ENCODE measurements around the gene DHRS12. TPM values are rescaled to one million over a fixed set of nuclear protein-coding genes. Genes with fewer than 3 reads are reported as not detected.
A peak's percentile ranks its signal among the peaks of the same experiment; 100 is the strongest.

Gene DHRS12
- total RNA-seq, 1 donor from 2014 or later, result 10.2 TPM

DNA sequence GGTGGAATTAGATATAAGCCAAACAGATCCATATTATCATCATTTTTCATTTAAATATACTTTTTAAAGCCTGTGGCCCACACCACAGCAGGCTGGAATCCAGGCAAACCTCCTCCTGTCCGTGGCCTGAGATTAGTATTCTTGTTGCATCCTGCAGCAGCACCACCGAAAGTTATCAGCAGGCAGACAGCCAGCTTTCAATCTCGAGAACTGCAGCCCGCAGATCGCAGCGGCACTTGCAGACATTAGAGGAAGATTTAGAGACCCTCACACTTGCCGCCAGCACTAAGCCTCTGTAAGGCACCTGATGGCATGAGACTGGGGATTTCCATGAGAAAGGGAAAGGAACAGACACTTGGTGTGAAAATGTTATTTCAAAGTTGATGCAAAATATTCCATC lies 7.4 kb downstream of the DHRS12 start:
- intact Hi-C loops (cut with DNase I), result no loop called here
- no peak for DNase-seq (ENCODE audit: missing footprints)
- ATAC-seq, result no peak

DNA sequence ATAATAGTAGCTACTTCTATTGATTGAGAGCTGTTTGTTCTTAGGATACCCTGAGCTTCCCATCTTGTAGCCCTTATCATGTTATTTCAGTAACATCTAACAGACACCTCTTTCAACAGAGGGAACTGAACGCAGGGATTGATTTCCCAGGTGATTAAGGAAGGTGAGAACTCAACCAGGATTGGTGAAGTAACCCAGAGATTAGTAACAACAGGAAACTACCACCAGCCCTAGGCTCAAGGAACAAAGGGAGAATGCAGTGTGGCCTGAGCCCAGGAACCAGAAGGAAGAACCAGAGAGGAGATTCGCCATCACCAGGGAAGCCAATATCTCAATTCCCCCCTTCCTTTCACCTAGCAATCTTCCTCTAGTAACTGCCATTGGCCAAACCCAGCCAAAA lies 8.5 kb downstream of the DHRS12 start:
- intact Hi-C loops (cut with DNase I), result no loop called here
- DNase-seq (ENCODE audit: missing footprints) (no peak), ATAC-seq (no peak)

DNA sequence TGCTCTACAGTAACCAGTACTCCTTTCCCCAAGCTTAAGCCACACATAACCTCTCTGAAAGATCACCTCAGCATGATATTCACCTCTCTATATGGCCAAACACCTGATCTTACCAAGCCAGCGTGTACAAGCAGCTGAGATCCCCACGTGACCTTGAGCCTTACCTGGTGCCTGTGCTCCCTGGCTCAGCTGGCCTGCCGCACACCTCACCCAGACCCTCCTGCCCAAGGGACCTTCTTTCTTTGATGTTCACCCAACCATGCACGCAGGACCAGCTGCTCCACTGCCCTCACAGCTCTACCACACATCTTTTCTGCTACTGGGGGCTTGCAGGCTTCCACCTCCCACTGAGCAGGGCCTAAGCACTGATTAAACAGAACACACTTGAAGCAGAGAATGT lies 9.0 kb downstream of the DHRS12 start:
- ATAC-seq (no peak), DNase-seq (ENCODE audit: missing footprints) (no peak)
- intact Hi-C loops (cut with DNase I), result no loop called here

DNA sequence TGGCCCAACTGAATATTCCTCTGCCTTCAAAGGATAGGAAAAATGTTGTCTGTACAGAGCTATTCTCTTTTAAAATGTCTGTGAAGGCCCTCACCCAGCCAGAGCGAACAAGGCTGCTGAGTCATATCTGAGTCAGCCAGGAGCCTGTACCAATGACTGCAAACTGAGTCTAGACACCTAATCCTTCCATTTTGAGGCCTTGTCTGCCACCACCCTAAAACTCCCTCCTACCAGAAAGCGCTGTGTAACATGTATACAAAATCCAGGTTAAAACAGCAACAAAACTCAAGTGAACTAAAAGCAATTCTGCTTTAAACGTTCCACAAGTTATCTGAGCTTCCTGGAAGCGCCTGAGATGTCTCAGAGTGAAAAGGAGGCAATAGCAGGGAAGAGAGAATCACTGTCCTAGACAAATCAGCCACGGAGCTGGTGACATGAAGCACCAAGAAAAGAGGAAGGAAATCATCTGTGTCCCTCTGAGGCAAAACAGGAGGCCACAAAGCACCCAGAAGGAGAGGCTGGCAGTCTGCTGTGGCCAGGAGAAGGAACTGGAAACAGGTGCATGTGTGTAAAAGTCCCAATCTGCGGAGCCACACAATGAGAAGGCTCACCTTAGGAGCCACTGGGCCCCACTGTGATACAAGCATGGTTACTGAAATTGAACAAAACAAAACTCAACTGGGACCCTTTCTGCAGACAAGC lies 10.2 kb downstream of the DHRS12 start:
- ATAC-seq, result peak; percentile 32

DNA sequence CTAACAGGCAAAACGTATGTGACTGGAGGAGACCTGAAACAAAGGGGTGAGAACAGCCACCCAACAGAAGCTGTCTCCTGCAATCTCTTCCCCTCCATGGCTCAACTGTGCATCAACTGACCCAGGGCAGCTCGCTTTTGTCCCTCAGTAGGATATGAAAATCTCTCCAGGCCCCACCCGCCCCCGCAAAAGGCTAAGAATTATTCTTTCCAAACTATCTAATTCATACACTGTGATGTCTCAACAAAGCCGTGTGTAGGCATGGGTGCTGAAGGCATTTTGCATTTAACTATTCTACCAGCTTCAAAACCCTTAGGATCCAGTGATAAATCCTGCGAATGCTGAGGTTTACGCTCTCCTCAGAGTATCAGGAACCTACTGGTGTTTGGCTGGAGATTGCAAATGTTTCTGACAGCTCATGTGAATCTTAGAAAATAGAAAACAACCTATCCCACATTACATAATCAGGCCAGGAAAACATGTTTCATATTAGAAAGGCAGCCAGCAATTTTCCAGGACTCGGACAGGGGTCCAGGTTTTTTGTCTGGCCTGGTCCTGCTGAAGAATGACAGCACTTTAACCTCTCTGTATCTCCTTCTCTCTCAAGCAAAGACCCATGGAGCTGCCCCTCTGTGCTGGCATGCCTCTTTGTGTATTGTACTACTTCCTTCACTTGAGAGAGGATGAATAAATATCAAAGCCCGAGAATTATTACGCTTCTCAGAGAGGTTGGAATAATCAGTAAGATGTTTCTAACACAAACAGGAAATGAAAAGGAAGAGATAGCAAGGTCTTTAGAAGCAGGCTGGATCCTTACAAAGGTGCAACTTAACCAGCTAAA lies 17.3 kb downstream of the DHRS12 start:
- DNase-seq (ENCODE audit: missing footprints) (no peak), ATAC-seq (peak; percentile 11)
- intact Hi-C loops (cut with DNase I), result no loop called here

More for the DNA sequence above, 10.2 kb downstream of the DHRS12 start:
- intact Hi-C loops (cut with DNase I), result no loop called here
- DNase-seq (ENCODE audit: missing footprints), result no peak

DNA sequence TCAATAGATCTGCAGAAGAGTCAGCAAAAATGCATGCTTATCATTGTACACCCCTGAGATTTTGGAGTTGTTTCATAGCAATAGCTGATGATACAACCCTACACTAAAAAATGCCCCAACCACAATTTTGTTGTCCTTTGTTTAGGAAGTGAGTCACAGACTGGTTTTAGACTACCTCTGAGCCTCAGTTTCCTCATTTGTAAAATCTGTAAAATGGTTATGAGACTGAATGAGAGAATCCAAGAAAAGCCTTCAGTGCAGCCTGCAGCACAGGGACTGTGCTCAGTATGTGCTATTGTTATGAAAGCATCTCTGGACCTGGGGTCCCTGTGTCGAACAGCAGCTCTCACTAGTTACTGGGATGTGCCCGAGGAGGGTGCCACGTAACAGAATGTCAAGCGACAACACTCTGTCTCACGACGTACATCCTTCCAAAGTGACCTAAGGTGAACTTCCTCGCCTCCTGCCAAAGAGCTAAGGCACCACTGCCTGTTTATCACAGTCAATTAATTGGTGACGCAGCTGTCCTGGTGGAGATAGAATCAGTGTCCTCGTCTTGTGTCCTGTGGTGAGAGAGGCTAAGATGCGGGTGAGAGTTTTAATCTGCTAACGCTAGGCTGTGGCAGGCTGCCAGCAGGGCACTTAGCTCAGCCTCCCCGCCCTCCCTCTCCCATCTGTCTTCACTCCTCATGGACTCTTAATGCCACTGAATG lies 18.1 kb downstream of the DHRS12 start:
- ATAC-seq (peak; percentile 81), DNase-seq (ENCODE audit: missing footprints) (peak; percentile 83)
- intact Hi-C loops (cut with DNase I), result no loop called here

DNA sequence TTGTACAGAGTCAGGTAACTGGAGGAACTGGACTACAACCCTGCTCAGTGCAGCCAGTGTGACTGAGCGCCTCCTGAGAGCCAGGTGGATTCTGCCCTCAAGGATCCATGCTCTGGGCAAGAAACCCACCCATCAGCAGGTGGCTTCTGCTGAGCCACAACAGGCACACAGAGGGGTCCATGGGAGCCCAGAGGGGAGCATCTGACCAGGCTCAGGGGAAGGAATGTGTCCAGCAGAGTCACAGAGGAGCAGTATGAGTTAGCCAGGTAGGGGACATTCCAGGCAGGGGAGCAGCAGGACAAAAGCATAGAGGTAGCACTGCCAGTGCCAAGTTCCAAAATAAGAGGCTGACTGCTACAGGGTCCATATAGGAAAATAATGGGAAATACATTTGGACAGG lies 19.9 kb downstream of the DHRS12 start:
- no peak for ATAC-seq
- intact Hi-C loops (cut with DNase I), result no loop called here
- no peak for DNase-seq (ENCODE audit: missing footprints)

DNA sequence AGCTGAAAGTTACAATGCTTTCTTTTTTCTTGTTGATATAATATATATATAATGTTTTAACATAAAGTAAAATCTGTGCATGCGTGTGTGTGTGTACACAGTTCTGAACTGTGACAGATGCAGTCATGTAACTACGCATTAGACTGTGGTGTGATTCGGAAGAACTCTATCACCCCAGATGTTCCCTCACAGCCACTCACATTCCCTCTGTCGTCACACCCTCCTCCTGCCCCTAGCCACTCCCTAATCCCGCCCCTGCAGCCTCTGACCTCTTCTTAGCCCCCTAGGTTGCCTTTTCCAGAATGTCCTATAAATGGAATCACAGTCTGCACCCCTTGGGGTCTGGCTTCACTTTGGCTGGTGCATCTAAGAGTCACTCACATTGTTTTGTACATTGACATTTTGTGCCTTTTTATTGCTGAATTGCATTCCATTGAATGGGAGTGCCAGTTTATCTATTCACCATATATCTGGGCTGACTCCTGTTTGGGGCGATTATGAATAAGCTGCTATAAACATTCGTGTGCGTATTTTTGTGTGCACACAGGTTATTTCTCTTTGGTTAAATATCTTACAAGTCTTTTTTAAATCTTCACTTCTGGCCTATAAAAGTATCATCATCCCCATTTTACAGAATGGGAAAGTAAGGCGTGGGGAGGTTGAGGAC lies 20.4 kb downstream of the DHRS12 start:
- ATAC-seq (no peak), DNase-seq (ENCODE audit: missing footprints) (no peak)
- intact Hi-C loops (cut with DNase I), result no loop called here

DNA sequence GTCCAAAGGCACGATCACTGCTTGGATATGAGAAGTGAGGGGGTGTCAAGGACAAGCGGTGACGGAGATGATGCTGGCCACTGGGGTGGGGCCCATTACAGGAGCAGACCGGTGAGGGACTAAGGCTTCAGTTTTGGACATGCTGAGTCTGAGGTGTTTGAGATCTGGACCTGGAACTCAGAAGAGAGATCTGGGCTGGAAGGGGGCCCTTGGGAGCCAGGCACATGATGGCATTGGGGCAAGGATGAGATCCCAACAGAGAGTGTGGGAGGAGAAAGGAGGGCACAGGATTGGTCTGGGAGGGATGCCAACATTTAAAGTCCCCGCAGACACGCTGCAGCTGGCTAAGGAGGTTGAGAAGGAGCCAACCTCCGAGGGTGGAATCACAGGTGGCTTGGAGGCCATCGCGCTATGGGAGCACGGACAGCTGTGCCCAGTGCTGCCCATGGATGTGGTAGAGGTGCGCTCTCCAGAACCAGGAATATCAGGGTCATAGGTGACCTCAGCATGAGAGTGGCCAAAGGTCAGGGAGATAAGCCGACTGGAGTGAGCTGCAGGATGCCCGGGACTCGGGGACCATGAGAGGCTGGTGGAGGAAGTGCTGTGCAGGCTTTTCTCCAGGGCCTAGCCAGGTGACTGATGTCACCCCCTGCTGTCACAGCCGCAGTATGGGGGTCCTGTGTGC lies 21.8 kb downstream of the DHRS12 start:
- intact Hi-C loops (cut with DNase I), result no loop called here
- DNase-seq (ENCODE audit: missing footprints) (no peak), ATAC-seq (no peak)

DNA sequence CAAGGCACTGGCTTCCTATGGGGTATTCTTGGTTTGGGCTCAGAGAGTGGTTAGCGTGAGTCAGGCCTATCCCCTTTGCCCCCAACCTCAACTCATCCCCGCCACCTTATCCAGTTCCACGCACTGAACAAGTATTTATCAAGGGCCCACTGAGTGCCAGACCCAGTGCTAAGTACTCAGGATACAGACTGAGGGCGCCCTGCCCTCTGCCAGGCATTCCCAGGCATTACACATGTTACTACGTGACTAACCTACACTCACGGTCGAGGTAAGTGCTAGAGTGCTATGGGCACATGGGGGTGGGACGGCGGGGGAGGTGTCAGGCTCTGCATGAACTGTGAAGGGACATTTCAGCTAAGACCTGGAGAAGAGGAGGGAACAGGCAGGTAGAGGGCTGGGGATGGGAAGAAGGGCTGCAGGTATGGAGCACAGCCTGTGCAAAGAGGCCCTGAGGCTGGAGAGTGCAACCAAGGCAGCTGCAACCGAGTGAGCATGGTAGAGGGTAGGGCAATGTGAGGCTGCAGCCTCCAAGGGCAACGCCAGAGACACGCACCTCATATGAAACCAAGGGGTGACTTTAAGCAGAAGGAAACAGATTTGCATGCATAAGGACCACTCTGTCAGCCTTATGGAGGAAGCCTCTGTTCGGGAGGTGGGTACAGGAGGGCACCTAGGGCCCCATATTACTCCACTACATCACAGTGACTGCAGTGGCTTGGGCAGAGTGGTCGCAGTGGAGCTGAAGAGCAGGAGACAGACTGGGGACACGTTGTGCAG lies 22.5 kb downstream of the DHRS12 start:
- intact Hi-C loops (cut with DNase I), result no loop called here
- no peak for DNase-seq (ENCODE audit: missing footprints)
- ATAC-seq, result no peak

DNA sequence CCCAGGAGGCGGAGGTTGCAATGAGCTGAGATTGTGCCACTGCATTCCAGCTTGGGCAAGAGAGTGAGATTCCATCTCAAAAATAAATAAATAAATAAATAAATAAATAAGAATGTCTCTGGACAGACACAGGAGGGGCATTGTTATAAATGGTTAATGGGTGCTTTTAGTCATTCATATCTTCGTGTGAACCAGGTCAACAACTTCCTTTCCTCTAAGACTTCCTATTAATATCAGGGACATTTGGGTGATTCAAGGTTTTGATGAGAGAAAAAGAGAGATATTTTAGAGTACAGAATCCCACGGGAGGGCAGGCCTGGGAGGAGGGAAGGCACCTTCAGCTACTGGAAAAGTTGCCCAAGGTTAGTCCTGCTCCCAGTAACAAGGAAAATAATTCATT lies 23.9 kb downstream of the DHRS12 start:
- DNase-seq (ENCODE audit: missing footprints), result no peak
- no peak for ATAC-seq
- intact Hi-C loops (cut with DNase I), result no loop called here

DNA sequence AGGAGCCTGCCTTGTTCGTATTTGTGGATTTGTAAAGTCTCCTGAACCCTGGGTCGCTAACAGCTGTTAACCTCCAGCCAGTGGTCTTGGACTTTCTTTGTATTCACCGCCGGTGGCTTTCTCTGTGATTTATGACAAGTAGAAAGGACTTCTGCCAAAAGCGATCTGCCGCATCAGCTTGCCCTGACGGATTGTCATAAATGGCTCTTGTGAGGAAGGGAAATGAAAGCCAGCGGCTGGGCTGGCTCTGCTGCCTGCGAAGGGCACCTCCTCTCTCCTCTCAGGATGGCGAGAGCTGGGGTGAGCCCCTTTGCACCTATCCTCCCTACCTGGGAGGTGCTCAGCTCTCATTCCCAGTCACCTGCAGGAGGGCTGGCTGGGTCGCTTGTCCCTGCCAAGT lies 25.6 kb downstream of the DHRS12 start:
- no peak for ATAC-seq
- no peak for DNase-seq (ENCODE audit: missing footprints)
- intact Hi-C loops (cut with DNase I), result no loop called here

DNA sequence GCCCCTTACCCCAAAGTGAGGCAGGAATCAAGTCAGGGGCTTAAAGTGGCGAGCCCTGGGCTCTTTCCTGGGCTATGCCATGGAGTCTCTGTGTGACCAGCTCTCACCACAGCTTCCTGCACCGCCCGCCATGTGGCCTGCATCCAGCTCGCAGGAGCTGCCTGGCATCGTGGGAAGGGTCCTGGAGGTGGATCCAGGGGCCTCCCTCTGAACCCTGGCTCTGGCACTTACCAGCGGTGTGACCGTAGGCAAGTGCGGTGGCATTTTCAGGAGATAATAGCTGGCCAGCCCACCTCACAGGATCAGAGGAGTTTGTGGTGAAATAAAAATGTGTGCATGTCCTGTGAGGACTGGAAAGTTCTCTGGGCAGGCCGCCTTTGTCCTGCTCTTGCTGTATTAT lies 26.0 kb downstream of the DHRS12 start:
- ATAC-seq, result no peak
- intact Hi-C loops (cut with DNase I), result no loop called here
- no peak for DNase-seq (ENCODE audit: missing footprints)

DNA sequence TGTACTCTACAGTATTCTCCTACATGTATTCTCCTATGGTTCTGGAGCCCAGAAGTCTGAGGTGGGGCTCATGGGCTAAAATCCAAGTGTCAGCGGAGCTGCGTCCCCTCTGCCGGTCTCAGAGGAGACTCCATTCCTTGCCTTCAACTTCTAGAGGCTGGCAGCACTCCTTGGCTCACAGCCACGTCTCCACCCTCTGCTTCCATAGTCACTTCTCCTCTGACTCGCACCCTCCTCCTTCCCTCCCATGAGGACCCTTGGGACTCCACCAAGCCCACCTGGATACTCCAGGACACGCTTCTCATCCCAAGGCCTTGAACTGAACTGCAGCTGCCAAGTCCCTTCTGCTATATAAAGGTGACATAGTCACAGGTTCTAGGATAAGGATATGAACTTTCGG lies 27.8 kb downstream of the DHRS12 start:
- intact Hi-C loops (cut with DNase I), result no loop called here
- DNase-seq (ENCODE audit: missing footprints) (no peak), ATAC-seq (no peak)

DNA sequence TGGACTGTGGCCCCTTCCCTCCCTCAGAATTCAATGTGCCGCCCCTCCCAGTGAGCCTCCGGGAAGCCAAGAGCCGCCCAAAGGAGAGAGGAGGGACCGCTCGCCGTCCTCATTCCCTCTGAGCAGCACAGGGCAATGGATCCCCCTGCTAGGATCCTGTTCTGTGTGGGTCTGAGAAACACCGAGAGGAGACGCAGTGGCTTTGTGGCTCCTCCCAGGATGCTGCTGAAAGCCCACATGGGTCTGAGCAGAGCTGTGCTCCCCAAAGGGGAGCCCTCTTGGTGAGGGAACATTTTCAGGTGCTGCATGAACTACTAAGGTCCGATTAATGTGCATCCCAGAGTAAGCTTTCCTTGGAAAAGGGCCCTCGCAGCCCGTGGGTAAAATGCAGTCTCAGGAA lies 30.4 kb downstream of the DHRS12 start:
- no peak for DNase-seq (ENCODE audit: missing footprints)
- no peak for ATAC-seq
- intact Hi-C loops (cut with DNase I), result no loop called here

DNA sequence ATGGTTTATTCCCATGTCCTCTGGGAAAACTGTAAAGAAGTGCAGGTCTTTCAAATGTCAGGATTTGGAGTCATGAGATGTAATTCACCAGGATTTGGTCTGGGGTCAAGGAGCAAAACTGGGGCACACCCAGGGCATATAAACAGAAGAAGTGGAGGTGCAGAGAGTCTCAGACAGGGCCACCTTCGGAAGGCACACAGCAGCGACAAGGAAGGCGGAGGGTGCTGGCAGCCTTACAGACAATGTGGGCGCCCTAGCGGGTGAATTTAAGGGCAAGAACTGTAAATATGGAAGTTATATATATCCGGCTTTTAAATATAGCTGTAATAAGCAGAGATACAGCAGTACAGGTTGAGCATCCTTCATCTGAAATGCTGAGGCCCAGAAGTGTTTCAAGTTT lies 31.2 kb downstream of the DHRS12 start:
- ATAC-seq, result no peak
- no peak for DNase-seq (ENCODE audit: missing footprints)
- intact Hi-C loops (cut with DNase I), result no loop called here

DNA sequence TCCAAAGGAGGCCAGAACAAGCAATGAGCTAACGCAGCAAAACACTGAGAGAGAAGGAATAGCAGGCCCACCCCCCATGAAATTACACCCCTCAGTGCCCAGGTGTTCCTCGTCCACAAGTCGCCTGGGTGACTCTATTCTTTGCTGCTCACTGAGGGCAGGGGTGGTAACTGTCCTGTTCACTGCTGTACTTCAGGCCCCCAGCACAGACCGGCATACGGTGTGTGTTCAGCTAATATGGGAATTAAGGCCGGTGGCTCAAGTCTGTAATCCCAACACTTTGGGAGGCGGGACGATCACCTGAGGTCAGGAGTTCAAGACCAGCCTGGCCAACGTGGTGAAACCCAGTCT lies 31.9 kb downstream of the DHRS12 start:
- DNase-seq (ENCODE audit: missing footprints) (no peak), ATAC-seq (no peak)
- intact Hi-C loops (cut with DNase I), result no loop called here

DNA sequence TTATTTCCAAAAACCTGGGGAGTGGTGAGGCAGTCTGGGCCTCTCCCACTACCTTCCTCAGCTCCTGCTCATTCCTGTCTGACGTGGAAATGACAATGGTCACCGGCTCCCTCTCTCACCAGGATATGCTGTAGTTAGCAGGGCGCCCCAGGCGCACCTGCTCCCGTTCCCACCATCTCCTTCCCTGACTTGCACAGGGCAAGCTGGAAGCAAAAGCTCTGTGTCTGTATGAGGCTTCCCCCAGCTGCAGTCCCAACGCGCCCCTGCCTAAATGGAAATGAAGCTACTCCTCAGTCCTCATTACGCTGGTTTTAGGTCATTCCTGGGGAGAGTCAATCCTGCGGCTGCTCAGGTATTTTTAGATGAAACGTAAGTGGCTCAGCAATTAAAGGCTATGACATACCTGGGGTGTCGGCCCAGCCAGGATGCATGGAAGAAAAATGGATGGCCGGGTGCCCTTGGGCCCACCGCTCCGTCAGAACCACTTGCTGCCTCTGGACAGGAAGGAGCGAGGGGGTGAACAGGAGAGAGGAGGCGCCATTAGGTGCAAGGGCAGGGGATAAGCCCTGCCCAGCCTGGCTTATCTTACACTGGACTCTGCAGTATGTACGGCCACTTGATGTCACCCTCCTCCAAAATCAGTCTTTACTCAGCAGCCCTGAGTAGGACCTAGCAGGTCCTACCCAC lies 32.4 kb downstream of the DHRS12 start:
- no peak for ATAC-seq
- DNase-seq (ENCODE audit: missing footprints), result no peak
- intact Hi-C loops (cut with DNase I), result no loop called here

Data from Right ventricle myocardium inferior (tissue), 1 donor.